Liver (tissue), 9 donors: Measurements from ENCODE around the gene ARFGAP3. TPM values are rescaled to one million over a fixed set of nuclear protein-coding genes. Genes with fewer than 3 reads are reported as not detected.

Source experiments
- DNase-seq: peaks from one replicate; pipeline ENCODE4 v3.0.0-alpha.2; 2017; ENCODE audit warnings: low spot score
- H3K27ac ChIP-seq, 2 donors: one replicate each; pipeline ENCODE4 v1.7.0; 2013; ENCODE audit warnings: inconsistent platforms in 2 of 2, low read length in 2 of 2, control low read depth in 1 of 2, low read depth in 1 of 2, mild to moderate bottlenecking in 1 of 2
- H3K27me3 ChIP-seq, 4 donors: one replicate each; pipeline versions ENCODE4 v1.6.1 to v1.7.0; 2013; ENCODE audit warnings: low read length in 3 of 4, inconsistent platforms in 1 of 4, mild to moderate bottlenecking in 1 of 4, moderate library complexity in 1 of 4; ENCODE audit not compliant: control insufficient read depth in 4 of 4, insufficient read depth in 4 of 4
- H3K36me3 ChIP-seq, 4 donors: one replicate each; pipeline versions ENCODE4 v1.6.1 to v1.7.0; 2013; ENCODE audit warnings: low read length in 3 of 4, mild to moderate bottlenecking in 3 of 4, low read depth in 1 of 4, moderate library complexity in 1 of 4; ENCODE audit not compliant: control insufficient read depth in 4 of 4, insufficient read depth in 3 of 4
- H3K4me1 ChIP-seq, 4 donors: one replicate each; pipeline versions ENCODE4 v1.6.1 to v1.7.0; 2013; ENCODE audit warnings: low read length in 3 of 4, mild to moderate bottlenecking in 3 of 4, moderate library complexity in 1 of 4; ENCODE audit not compliant: control insufficient read depth in 4 of 4, insufficient read depth in 4 of 4
- H3K4me3 ChIP-seq, 3 donors: one replicate each; pipeline versions ENCODE4 v1.6.1 to v1.7.0; 2013; ENCODE audit warnings: low read length in 3 of 3, control low read depth in 1 of 3, low read depth in 1 of 3, mild to moderate bottlenecking in 1 of 3
- H3K9ac ChIP-seq, 2 donors: one replicate each; pipeline ENCODE4 v1.7.0; 2013; ENCODE audit warnings: low read length in 2 of 2, mild to moderate bottlenecking in 2 of 2, moderate library complexity in 2 of 2, control low read depth in 1 of 2, low read depth in 1 of 2
- H3K9me3 ChIP-seq, 4 donors: one replicate each; pipeline versions ENCODE4 v1.6.1 to v1.7.0; 2013; ENCODE audit warnings: low read length in 3 of 4; ENCODE audit not compliant: control insufficient read depth in 4 of 4
- EGR1 ChIP-seq, 2 donors: IDR thresholded peaks; 2 replicates each; pipeline ENCODE4 v1.6.1; 2016 to 2018; ENCODE audit warnings: antibody characterized with exemption in 2 of 2, low read depth in 2 of 2
- FOXA1 ChIP-seq: IDR thresholded peaks from 2 replicates; pipeline ENCODE4 v1.6.1; 2016; ENCODE audit warnings: antibody characterized with exemption
- FOXA2 ChIP-seq: IDR thresholded peaks from 2 replicates; pipeline ENCODE4 v1.6.1; 2016; ENCODE audit warnings: antibody characterized with exemption
- GABPA ChIP-seq, 2 donors: IDR thresholded peaks in 1 of 2; conservative IDR thresholded peaks in 1 of 2; 2 replicates each; pipeline ENCODE4 v1.6.1; 2016; ENCODE audit warnings: antibody characterized with exemption in 2 of 2, mild to moderate bottlenecking in 1 of 2, moderate library complexity in 1 of 2
- HNF4A ChIP-seq, 2 donors: conservative IDR thresholded peaks; 2 replicates each; pipeline ENCODE4 v1.6.1; 2016; ENCODE audit warnings: antibody characterized with exemption in 2 of 2, mild to moderate bottlenecking in 2 of 2
- NR2F2 ChIP-seq: IDR thresholded peaks from 2 replicates; pipeline ENCODE4 v1.6.1; 2016; ENCODE audit warnings: antibody characterized with exemption
- RAD21 ChIP-seq, 2 donors: IDR thresholded peaks; 2 replicates each; pipeline ENCODE4 v1.6.1; 2016; ENCODE audit warnings: antibody characterized with exemption in 2 of 2, mild to moderate bottlenecking in 2 of 2
- RXRA ChIP-seq, 2 donors: IDR thresholded peaks; 2 replicates each; pipeline ENCODE4 v1.6.1; 2017 to 2018; ENCODE audit warnings: antibody characterized with exemption in 2 of 2, mild to moderate bottlenecking in 1 of 2
- SP1 ChIP-seq: IDR thresholded peaks from 2 replicates; pipeline ENCODE4 v1.6.1; 2018; ENCODE audit warnings: antibody characterized with exemption, mild to moderate bottlenecking
- TAF1 ChIP-seq: conservative IDR thresholded peaks from 2 replicates; pipeline ENCODE4 v1.6.1; 2016; ENCODE audit warnings: antibody characterized with exemption, mild to moderate bottlenecking
- YY1 ChIP-seq: IDR thresholded peaks from 2 replicates; pipeline ENCODE4 v1.6.1; 2016; ENCODE audit warnings: antibody characterized with exemption, mild to moderate bottlenecking
- WGBS: extraction: QIAGEN DNeasy Blood & Tissue Kit; methylation state at CpG from one replicate; pipeline ENCODE4 v1.1.7; 2013; 5-methylcytosine and 5-hydroxymethylcytosine counted together
- polyA plus RNA-seq, 2 donors: library from polyadenylated mRNA; stranded (reverse) in 1 of 2; unstranded in 1 of 2; fragments of 200-250 nt in 1 of 2; fragments of >200 nt in 1 of 2; fragmentation: Nextera tagmentation in 1 of 2; extraction: Ambion mirVana in 1 of 2; gene quantifications; one replicate each; pipeline versions ENCODE4 v1.2.1 to v1.2.3, GENCODE V29; 2013 to 2015
- total RNA-seq, 2 donors: library from RNA; depleted of rRNA; stranded (reverse); fragments of >200 nt; gene quantifications; one replicate each; pipeline ENCODE4 v1.2.3, GENCODE V29; 2014
- TF ChIP-seq, protein P1 (sequence below): IDR thresholded peaks from 2 replicates; pipeline ENCODE4 v1.6.1; 2016; ENCODE audit warnings: antibody characterized with exemption
- TF ChIP-seq, protein P2 (sequence below): IDR thresholded peaks from 2 replicates; pipeline ENCODE4 v1.6.1; 2016; ENCODE audit warnings: antibody characterized with exemption, mild to moderate bottlenecking
- TF ChIP-seq, protein P3 (sequence below): fragments of 150-350 bp; IDR thresholded peaks from 2 replicates; pipeline ENCODE4 v1.5.1; 2017; ENCODE audit warnings: improper control_type of control experiment, low read depth, low read length; ENCODE audit not compliant: missing input control
- TF ChIP-seq, protein P4 (sequence below): IDR thresholded peaks from 2 replicates; pipeline ENCODE4 v1.6.1; 2016; ENCODE audit warnings: antibody characterized with exemption
- donor health status: healthy.
- donor health status: healthy.
- donor health status: healthy.
- donor health status: healthy.
- donor health status: healthy.

The ARFGAP3 gene
- total and polyA plus RNA-seq, 4 donors: 18.2 to 55.1 (median 27.5) TPM

DNA sequence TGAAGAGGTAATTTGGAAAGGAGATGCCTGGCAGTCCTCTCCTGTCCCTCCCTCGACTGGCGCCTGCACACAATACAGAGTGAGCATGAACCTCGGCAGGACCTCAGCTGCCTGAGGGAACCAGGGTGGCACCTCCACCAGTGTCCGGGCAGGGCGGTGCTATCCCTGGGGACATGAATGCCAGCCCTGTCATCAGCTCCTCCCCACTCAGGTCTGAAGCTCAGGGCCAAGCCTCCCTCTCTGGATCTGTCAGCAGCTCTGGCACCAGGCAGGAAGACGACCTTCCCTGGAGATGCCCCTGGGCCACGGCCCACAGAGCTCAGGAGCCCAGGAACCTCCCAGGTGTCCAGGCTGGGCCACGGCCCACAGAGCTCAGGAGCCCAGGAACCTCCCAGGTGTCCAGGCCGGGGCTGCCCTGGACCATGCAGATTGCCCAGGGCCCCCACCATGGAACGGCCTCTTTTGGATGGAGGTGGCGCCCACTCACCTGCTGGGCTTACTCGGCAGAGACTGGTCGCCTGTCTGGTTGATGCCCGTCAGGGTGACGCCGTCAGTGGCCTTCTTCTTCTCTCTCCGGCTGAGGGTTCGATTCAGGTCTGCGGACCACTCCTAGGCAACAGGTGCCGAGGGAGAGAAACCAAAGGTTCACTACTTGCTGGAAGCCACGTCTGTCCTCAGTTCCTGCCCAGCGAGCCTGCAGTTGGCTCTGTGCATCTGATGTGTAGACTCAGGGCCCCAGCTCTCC, 21.7 kb upstream of the ARFGAP3 start:
- H3K27ac ChIP-seq: no peak overlapping the region
- WGBS: 94% methylated on average over 22 of the region's 22 CpGs
- H3K36me3 ChIP-seq: peaks cover 8 to 40% (median 20%) of the 10 kb centered on the region in 4 donors
- H3K4me1 ChIP-seq: peaks cover 10 to 44% (median 28%) of the 10 kb centered on the region in 4 donors
- H3K4me3 ChIP-seq: no peak overlapping the region
- H3K27me3 ChIP-seq: no peaks in the 10 kb centered on the region
- TF ChIP-seq, protein P1, sequence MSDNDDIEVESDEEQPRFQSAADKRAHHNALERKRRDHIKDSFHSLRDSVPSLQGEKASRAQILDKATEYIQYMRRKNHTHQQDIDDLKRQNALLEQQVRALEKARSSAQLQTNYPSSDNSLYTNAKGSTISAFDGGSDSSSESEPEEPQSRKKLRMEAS: no peak
- no peak for TF ChIP-seq EGR1 (IDR thresholded peaks at IDR 0.05; ENCODE audit: low read depth in 2 of 2)
- TF ChIP-seq, protein P2, sequence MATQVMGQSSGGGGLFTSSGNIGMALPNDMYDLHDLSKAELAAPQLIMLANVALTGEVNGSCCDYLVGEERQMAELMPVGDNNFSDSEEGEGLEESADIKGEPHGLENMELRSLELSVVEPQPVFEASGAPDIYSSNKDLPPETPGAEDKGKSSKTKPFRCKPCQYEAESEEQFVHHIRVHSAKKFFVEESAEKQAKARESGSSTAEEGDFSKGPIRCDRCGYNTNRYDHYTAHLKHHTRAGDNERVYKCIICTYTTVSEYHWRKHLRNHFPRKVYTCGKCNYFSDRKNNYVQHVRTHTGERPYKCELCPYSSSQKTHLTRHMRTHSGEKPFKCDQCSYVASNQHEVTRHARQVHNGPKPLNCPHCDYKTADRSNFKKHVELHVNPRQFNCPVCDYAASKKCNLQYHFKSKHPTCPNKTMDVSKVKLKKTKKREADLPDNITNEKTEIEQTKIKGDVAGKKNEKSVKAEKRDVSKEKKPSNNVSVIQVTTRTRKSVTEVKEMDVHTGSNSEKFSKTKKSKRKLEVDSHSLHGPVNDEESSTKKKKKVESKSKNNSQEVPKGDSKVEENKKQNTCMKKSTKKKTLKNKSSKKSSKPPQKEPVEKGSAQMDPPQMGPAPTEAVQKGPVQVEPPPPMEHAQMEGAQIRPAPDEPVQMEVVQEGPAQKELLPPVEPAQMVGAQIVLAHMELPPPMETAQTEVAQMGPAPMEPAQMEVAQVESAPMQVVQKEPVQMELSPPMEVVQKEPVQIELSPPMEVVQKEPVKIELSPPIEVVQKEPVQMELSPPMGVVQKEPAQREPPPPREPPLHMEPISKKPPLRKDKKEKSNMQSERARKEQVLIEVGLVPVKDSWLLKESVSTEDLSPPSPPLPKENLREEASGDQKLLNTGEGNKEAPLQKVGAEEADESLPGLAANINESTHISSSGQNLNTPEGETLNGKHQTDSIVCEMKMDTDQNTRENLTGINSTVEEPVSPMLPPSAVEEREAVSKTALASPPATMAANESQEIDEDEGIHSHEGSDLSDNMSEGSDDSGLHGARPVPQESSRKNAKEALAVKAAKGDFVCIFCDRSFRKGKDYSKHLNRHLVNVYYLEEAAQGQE: no peak
- TF ChIP-seq SP1: no peak
- TF ChIP-seq NR2F2: no peak
- TF ChIP-seq, protein P3, sequence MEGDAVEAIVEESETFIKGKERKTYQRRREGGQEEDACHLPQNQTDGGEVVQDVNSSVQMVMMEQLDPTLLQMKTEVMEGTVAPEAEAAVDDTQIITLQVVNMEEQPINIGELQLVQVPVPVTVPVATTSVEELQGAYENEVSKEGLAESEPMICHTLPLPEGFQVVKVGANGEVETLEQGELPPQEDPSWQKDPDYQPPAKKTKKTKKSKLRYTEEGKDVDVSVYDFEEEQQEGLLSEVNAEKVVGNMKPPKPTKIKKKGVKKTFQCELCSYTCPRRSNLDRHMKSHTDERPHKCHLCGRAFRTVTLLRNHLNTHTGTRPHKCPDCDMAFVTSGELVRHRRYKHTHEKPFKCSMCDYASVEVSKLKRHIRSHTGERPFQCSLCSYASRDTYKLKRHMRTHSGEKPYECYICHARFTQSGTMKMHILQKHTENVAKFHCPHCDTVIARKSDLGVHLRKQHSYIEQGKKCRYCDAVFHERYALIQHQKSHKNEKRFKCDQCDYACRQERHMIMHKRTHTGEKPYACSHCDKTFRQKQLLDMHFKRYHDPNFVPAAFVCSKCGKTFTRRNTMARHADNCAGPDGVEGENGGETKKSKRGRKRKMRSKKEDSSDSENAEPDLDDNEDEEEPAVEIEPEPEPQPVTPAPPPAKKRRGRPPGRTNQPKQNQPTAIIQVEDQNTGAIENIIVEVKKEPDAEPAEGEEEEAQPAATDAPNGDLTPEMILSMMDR: no peak
- no peak for TF ChIP-seq GABPA (IDR thresholded peaks at IDR 0.05 in 1 of 2, conservative IDR thresholded peaks at IDR 0.05 in 1 of 2)
- no peak for TF ChIP-seq FOXA2
- no peak for TF ChIP-seq HNF4A (conservative IDR thresholded peaks at IDR 0.05)
- TF ChIP-seq YY1: no peak
- no peak for TF ChIP-seq RXRA (IDR thresholded peaks at IDR 0.05)
- no peak for TF ChIP-seq TAF1
- TF ChIP-seq, protein P4, sequence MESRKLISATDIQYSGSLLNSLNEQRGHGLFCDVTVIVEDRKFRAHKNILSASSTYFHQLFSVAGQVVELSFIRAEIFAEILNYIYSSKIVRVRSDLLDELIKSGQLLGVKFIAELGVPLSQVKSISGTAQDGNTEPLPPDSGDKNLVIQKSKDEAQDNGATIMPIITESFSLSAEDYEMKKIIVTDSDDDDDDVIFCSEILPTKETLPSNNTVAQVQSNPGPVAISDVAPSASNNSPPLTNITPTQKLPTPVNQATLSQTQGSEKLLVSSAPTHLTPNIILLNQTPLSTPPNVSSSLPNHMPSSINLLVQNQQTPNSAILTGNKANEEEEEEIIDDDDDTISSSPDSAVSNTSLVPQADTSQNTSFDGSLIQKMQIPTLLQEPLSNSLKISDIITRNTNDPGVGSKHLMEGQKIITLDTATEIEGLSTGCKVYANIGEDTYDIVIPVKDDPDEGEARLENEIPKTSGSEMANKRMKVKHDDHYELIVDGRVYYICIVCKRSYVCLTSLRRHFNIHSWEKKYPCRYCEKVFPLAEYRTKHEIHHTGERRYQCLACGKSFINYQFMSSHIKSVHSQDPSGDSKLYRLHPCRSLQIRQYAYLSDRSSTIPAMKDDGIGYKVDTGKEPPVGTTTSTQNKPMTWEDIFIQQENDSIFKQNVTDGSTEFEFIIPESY: no peak
- no peak for TF ChIP-seq RAD21 (IDR thresholded peaks at IDR 0.05)
- no peak for TF ChIP-seq FOXA1
- no peak overlapping the region for H3K9ac ChIP-seq
- no peaks in the 10 kb centered on the region for H3K9me3 ChIP-seq
- DNase-seq: no peak
